Erythroblast (primary cell): ENCODE data around the gene ANKUB1.

Experiments used
- GATA1 ChIP-seq: IDR thresholded peaks from 2 replicates; pipeline ENCODE4 v1.6.1; 2011; ENCODE audit warnings: low read depth, mild to moderate bottlenecking, control low read depth, low read length, moderate library complexity
- POLR2A ChIP-seq: IDR thresholded peaks from 2 replicates; pipeline ENCODE4 v1.6.1; 2011; ENCODE audit warnings: mild to moderate bottlenecking, low read length

GRCh38 chr3:149744606-149745005 is 47.7 kb downstream of the ANKUB1 start:
- TF ChIP-seq POLR2A (no peak), GATA1 (no peak)
